Measurements from ENCODE around the gene SLX4. TPM values are rescaled to one million over a fixed set of nuclear protein-coding genes. Genes with fewer than 3 reads are reported as not detected.

Gene SLX4
- total RNA-seq, 1 donor from 2014 or later = 12.0 TPM

GRCh38 chr16:3554351-3554928, 57.0 kb downstream of the SLX4 start:
- Mint-ChIP-seq H3K27me3 (ENCODE audit: low read depth) (no peaks in the 10 kb centered on the region), H3K36me3 (no peaks in the 10 kb centered on the region), H3K9me3 (no peaks in the 10 kb centered on the region), H3K4me1 (peaks cover 6% of the 10 kb centered on the region), H3K4me3 (no peak overlapping the region), H3K27ac (no peak overlapping the region)
- no peak for TF ChIP-seq CTCF (IDR thresholded peaks at IDR 0.05; ENCODE audit: unreplicated experiment)
- DNase-seq (ENCODE audit: low spot score in 2 of 2, unreplicated experiment in 2 of 2) = no peak

- TF ChIP-seq CTCF (IDR thresholded peaks at IDR 0.05; ENCODE audit: unreplicated experiment) = no peak
- Mint-ChIP-seq H3K36me3 (no peaks in the 10 kb centered on the region), H3K4me3 (no peak overlapping the region), H3K4me1 (peaks cover 6% of the 10 kb centered on the region), H3K9me3 (no peaks in the 10 kb centered on the region), H3K27me3 (ENCODE audit: low read depth) (no peaks in the 10 kb centered on the region), H3K27ac (no peak overlapping the region)
- no peak for DNase-seq (ENCODE audit: low spot score in 2 of 2, unreplicated experiment in 2 of 2)
Measured at GRCh38 chr16:3553138-3553923, 58.1 kb downstream of the SLX4 start.

- Mint-ChIP-seq H3K36me3 (no peaks in the 10 kb centered on the region), H3K9me3 (no peaks in the 10 kb centered on the region), H3K4me3 (no peak overlapping the region), H3K27ac (no peak overlapping the region), H3K27me3 (ENCODE audit: low read depth) (no peaks in the 10 kb centered on the region), H3K4me1 (peaks cover 6% of the 10 kb centered on the region)
- no peak for DNase-seq (ENCODE audit: low spot score in 2 of 2, unreplicated experiment in 2 of 2)
- no peak for TF ChIP-seq CTCF (IDR thresholded peaks at IDR 0.05; ENCODE audit: unreplicated experiment)
Measured at GRCh38 chr16:3550851-3551847, 60.3 kb downstream of the SLX4 start.

- no peaks in the 10 kb centered on the region for H3K27me3 Mint-ChIP-seq (ENCODE audit: low read depth)
- peaks cover 6% of the 10 kb centered on the region for H3K4me1 Mint-ChIP-seq
- no peak overlapping the region for H3K4me3 Mint-ChIP-seq
- no peaks in the 10 kb centered on the region for H3K9me3 Mint-ChIP-seq
- no peaks in the 10 kb centered on the region for H3K36me3 Mint-ChIP-seq
- no peak overlapping the region for H3K27ac Mint-ChIP-seq
- DNase-seq (ENCODE audit: low spot score in 2 of 2, unreplicated experiment in 2 of 2) = no peak
- no peak for TF ChIP-seq CTCF (IDR thresholded peaks at IDR 0.05; ENCODE audit: unreplicated experiment)
Measured at GRCh38 chr16:3549906-3550305, 61.5 kb downstream of the SLX4 start.

- Mint-ChIP-seq H3K4me3 (no peak overlapping the region), H3K4me1 (peaks cover 6% of the 10 kb centered on the region), H3K27me3 (ENCODE audit: low read depth) (no peaks in the 10 kb centered on the region), H3K27ac (no peak overlapping the region), H3K36me3 (no peaks in the 10 kb centered on the region), H3K9me3 (no peaks in the 10 kb centered on the region)
- TF ChIP-seq CTCF (IDR thresholded peaks at IDR 0.05; ENCODE audit: unreplicated experiment) = no peak
- DNase-seq (ENCODE audit: low spot score in 2 of 2, unreplicated experiment in 2 of 2) = no peak
Measured at GRCh38 chr16:3548859-3549258, 62.5 kb downstream of the SLX4 start.

Data from mesothelial cell of epicardium (in vitro differentiated cells).